GM19324 (cell line): ENCODE measurements around the gene HS3ST3A1.

Experiments used
- ATAC-seq: cut with Tn5 transposase; IDR thresholded peaks from one replicate; pipeline ENCODE4 v1.9.1; 2021; ENCODE audit warnings: mild to moderate bottlenecking, moderate library complexity; ENCODE audit not compliant: unreplicated experiment, low FRiP score

HS3ST3A1 gene

GRCh38 chr17:13599168-13599577 is 2.6 kb downstream of the HS3ST3A1 start:
- no peak for ATAC-seq

GRCh38 chr17:13598353-13599167 is 3.2 kb downstream of the HS3ST3A1 start:
- ATAC-seq = no peak

DNA sequence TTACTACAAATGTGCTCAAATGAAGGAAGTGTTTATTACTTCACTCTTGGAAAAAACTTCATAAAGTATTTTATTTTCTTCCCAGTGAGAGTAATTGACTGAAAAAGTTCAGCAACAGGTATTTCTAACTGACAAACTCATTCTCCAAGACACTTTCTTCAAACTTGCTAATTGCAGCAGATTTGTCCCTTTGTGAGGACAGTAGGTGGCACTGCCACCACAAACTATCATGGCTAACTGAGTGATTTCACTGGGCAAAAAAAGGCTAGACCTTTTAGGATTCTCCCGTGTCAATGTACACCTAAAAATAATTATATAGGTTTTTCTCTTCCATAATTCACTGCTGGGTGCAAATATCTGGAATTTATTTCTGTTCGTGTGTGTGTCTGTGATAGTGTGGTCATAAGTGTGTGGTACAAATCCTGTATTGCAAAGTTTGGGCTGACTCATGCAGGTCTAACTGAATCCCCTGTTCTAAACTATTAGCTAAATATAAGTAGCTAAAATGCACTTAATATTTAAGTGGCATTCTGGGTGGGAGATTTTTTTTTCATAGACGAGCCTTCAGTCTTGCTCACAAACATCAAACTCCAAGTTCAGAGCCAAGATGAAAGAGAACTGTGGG is 3.9 kb downstream of the HS3ST3A1 start:
- no peak for ATAC-seq

GRCh38 chr17:13596241-13596923 is 5.3 kb downstream of the HS3ST3A1 start:
- no peak for ATAC-seq

- no peak for ATAC-seq
These were observed 6.2 kb downstream of the HS3ST3A1 start for GRCh38 chr17:13595599-13595899.

DNA sequence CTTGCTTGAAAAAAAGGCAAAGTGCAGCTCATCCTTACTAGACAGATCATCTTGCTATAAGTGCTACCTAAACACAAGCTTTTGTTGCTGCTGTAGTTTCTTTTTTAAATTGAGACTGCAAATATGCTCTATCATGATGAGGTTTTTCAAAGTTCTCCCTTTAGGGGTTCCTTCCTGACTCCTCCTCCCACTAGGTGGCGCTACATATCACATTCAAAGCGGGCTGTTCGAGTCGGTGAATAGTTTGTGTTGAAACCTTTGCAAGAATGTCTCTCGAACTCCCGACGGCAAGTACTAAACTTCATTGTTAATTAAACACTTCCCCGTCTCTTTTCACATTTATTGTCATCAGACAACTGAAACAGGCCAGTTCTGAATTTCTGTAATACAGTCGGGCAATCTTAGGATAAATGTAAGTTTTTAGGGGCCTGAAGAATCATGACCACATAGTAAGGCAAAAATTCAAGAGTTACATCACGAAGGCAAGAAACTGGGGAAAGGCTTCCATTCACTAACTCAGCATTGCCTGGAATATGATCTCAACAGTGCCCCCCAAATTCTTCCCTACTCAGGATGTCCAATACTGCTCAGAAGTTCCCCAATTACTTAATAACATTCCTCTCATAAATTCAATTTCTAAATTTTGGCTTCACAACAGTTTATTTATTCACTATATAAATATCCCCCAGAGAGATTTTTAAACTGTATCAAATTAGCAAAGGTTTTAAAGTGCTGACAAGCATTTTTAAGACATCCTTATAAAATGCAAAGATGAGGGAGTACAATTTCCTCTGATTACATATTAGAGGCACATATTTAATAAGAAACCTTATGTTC is 6.7 kb downstream of the HS3ST3A1 start:
- no peak for ATAC-seq

DNA sequence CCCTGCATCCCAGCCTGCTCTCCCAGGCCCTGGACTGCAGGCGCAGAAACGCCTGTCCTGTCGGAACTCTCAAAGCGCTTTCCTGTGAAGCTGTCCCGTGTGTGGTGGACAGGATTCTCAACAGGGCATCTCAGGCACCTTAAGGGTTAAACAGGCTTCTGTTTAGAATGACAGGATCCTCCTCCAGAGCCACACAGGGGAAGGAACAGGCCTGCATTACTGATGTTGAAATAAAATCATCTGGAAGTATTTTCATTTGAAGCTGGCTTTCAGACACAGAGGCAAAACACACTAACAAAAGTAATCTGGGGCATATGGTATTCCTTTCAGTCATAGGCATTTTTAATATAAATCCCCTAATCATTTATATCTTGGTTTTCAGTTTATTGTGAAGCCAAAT is 7.4 kb downstream of the HS3ST3A1 start:
- no peak for ATAC-seq

DNA sequence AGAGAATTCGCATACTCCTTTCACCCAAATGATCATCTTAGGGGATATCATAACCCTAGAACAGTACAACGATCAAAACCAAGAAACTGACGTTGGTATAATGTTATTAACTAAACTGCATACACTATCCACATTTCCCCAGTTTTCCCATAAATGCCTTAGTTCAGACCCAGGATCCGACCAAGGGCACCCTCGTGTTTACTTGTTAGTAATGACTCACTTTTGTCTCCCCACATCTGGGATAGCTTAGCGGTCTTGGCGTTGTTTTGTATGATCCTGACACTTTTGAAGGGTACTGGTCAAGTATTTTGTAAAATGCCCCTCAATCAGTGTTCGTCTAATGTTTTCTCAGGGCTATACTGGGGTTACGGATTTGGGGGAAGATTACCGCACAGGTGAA is 8.0 kb downstream of the HS3ST3A1 start:
- ATAC-seq = no peak

GRCh38 chr17:13593021-13593751 is 8.5 kb downstream of the HS3ST3A1 start:
- ATAC-seq = no peak

- no peak for ATAC-seq
These were observed 9.3 kb downstream of the HS3ST3A1 start for GRCh38 chr17:13592427-13592826.

GRCh38 chr17:13590441-13590840 is 11.3 kb downstream of the HS3ST3A1 start:
- ATAC-seq = no peak

- ATAC-seq = no peak
These were observed 12.1 kb downstream of the HS3ST3A1 start for GRCh38 chr17:13589658-13590057.

DNA sequence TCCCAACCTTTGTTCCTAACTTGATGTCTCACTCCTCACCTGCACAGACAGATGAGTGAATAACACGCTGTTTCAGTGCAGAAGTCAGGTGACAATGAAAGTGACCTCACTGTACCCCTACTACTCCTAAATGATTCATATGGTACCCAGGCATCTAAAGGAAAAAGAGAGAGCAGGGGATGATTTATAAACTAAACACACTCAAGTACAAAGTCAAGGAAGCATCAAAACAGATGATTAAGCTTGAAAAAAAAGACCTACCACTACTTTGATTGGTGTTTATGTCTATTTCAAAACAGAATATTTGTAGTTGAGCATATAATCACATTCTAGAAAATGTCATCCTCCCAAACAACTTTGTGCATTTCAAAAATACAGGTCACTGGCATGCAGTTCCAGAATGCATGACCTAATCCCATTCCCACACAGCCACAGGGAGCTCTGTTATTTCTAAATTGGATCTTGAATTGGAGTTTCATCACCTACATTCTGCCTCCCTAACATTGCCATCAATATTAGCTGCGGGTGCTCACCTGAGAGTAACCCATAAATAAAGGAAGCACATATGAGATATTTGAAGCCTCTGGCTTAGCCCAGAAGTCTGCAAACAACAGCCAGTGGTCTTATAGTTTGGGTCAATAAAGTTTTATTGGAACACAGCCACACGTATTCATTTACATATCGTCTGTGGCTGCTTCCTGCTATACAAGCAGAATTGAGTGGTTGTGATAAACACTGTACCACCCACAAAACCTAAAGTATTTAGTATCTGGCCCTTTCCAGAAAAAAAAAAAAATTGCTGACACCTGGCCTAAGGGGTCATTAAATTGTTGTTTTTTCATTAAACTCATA is 14.0 kb downstream of the HS3ST3A1 start:
- no peak for ATAC-seq

DNA sequence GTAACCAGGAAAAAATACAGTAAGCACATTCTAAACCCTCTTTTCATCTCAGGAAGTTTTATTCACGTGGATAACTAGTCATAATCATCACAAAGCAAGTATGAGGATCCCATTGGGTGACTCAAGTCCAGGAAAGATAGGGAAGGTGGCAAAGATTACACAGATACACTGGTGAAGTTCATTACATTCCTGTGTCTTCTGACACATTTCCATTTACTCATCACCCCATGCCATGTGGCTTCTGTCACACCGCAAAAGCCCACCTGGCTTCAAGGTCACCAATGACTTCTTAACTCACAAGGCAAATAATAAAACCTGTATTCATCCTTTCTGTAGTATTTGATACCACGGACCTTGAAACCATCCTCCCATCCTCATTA is 17.0 kb downstream of the HS3ST3A1 start:
- no peak for ATAC-seq

GRCh38 chr17:13583996-13584700 is 17.6 kb downstream of the HS3ST3A1 start:
- ATAC-seq = no peak

DNA sequence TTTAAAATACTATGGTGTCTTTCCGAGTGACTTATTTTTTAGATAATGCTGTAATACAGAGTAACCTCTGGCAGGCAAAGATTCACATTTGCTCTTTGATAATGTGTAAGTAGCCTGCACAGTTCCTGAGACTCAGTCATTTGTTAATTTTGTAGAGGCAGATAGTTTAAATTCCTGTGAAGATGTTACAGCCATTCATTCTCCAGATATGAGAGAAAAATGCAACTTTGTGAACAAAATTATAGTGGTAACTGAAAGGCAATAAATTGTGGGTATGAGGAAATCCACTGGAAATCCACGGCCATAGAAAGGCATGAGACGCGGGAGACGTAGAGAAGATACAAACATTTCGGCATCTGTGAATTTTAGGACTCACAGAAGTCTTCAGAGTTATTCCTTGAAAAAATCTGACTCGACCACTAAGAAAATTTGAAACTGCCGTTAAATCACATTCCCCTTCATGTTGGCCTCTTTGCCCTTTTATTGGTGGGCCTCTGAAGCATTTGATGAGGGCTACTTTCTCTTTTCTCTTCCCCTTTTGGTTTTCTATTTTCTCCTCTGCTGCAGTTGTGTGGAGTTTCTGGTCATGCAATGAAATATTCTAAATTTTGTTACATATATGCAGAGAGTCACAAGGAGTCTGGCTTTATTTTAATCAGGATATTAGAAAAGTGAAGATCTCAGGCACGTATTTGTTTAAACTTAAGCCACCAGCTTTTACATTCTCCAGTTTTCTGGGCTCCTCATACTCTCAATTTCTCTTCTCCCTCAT is 18.8 kb downstream of the HS3ST3A1 start:
- ATAC-seq = no peak

- ATAC-seq = no peak
These were observed 19.8 kb downstream of the HS3ST3A1 start for GRCh38 chr17:13581925-13582324.

DNA sequence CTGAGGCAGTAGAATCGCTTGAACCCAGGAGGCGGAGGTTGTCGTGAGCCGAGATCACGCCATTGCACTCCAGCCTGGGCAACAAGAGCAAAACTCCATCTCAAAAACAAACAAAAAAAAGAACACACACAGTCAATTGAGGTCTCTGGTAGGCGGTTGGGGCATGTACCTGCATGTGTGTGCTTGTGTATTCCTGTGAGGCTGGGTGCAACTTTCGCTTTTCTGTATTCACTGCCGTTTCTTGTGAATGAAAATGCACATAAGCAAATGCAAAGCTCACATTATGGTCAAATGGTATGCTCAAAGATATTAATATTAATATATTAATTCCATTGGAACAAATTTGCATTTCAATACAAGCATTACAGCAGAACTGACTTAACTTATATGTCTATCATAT is 20.9 kb downstream of the HS3ST3A1 start:
- no peak for ATAC-seq
